T47D (cell line): ENCODE measurements around the gene XPOT.

ENCODE experiments used
- DNase-seq, 2 experiments: peaks; one replicate each; pipeline versions ENCODE4 v3.0.0 to v3.0.0-alpha.2; 2011 to 2012; ENCODE audit warnings: low read depth in 1 of 2, low spot score in 1 of 2
- JUND ChIP-seq: IDR thresholded peaks from 2 replicates; pipeline ENCODE4 v1.6.1; 2012; ENCODE audit warnings: low read depth
- in situ Hi-C: cut with HindIII; loops from 2 replicates; pipeline ENCODE4 v1.10.0; 2016; ENCODE audit warnings: low sequenced_read_pairs, low pct_unique_long_range_greater_than_20kb

Gene XPOT

GRCh38 chr12:64459394-64459891 lies 55.3 kb downstream of the XPOT start:
- DNase-seq, result peak in 1 of 2 experiments; percentile 37
- in situ Hi-C loops, result no loop called here
- no peak for TF ChIP-seq JUND

GRCh38 chr12:64461634-64462414 lies 57.6 kb downstream of the XPOT start:
- no peak for DNase-seq
- in situ Hi-C loops, result no loop called here
- no peak for TF ChIP-seq JUND

- in situ Hi-C loops, result no loop called here
- no peak for TF ChIP-seq JUND
- DNase-seq, result no peak
Observed at GRCh38 chr12:64466178-64466577, 62.0 kb downstream of the XPOT start.

GRCh38 chr12:64468966-64469365 lies 64.8 kb downstream of the XPOT start:
- in situ Hi-C loops, result no loop called here
- no peak for DNase-seq
- TF ChIP-seq JUND, result no peak

GRCh38 chr12:64469455-64470142 lies 65.4 kb downstream of the XPOT start:
- in situ Hi-C loops, result no loop called here
- TF ChIP-seq JUND, result no peak
- no peak for DNase-seq

- in situ Hi-C loops, result no loop called here
- DNase-seq, result no peak
- TF ChIP-seq JUND, result no peak
Observed at GRCh38 chr12:64470495-64470894, 66.3 kb downstream of the XPOT start.

GRCh38 chr12:64473176-64473575 lies 69.0 kb downstream of the XPOT start:
- in situ Hi-C loops, result no loop called here
- DNase-seq, result no peak
- TF ChIP-seq JUND, result no peak

- no peak for TF ChIP-seq JUND
- no peak for DNase-seq
- in situ Hi-C loops, result no loop called here
Observed at GRCh38 chr12:64475518-64475917, 71.3 kb downstream of the XPOT start.

GRCh38 chr12:64476844-64477243 lies 72.7 kb downstream of the XPOT start:
- no peak for DNase-seq
- in situ Hi-C loops, result no loop called here
- no peak for TF ChIP-seq JUND

GRCh38 chr12:64478661-64479060 lies 74.5 kb downstream of the XPOT start:
- in situ Hi-C loops, result no loop called here
- DNase-seq, result no peak
- TF ChIP-seq JUND, result no peak

- no peak for DNase-seq
- no peak for TF ChIP-seq JUND
- in situ Hi-C loops, result no loop called here
Observed at GRCh38 chr12:64480148-64480547, 76.0 kb downstream of the XPOT start.

- in situ Hi-C loops, result no loop called here
- TF ChIP-seq JUND, result no peak
Observed at GRCh38 chr12:64486657-64487056, 82.5 kb downstream of the XPOT start.

GRCh38 chr12:64491718-64492117 lies 87.5 kb downstream of the XPOT start:
- no peak for DNase-seq
- TF ChIP-seq JUND, result no peak
- in situ Hi-C loops, result no loop called here

More at GRCh38 chr12:64486657-64487056, 82.5 kb downstream of the XPOT start:
- no peak for DNase-seq

- in situ Hi-C loops, result no loop called here
- TF ChIP-seq JUND, result no peak
- no peak for DNase-seq
Observed at GRCh38 chr12:64493513-64493912, 89.3 kb downstream of the XPOT start.
